ENCODE results near the gene SAMD13.

The SAMD13 gene

GRCh38 chr1:84353695-84354094, 52.2 kb downstream of the SAMD13 start:
- no peaks in the 10 kb centered on the region for H3K36me3 ChIP-seq (ENCODE audit: insufficient read depth)
- H3K4me2 ChIP-seq, result no peak overlapping the region
- no peak overlapping the region for H3K27ac ChIP-seq
- no peak overlapping the region for H3K4me3 ChIP-seq (IDR thresholded peaks at IDR 0.05; ENCODE audit: insufficient read depth, low read depth, low read length)
- TF ChIP-seq CTCF (conservative IDR thresholded peaks at IDR 0.05; ENCODE audit: low read depth, low read length), result no peak
- H3K9ac ChIP-seq, result no peak overlapping the region
- no peaks in the 10 kb centered on the region for H3K27me3 ChIP-seq (ENCODE audit: insufficient read depth, low read depth)
- no peaks in the 10 kb centered on the region for H3K4me1 ChIP-seq (ENCODE audit: low read depth, poor library complexity, severe bottlenecking)
- H3K79me2 ChIP-seq (ENCODE audit: insufficient read depth, low read depth), result no peaks in the 10 kb centered on the region
- no peaks in the 10 kb centered on the region for H4K20me1 ChIP-seq (ENCODE audit: insufficient read depth)
- H2AFZ ChIP-seq (ENCODE audit: low read depth), result no peak overlapping the region

- Histone ChIP-seq H4K20me1 (ENCODE audit: insufficient read depth) (no peaks in the 10 kb centered on the region), H3K27me3 (ENCODE audit: insufficient read depth, low read depth) (no peaks in the 10 kb centered on the region), H2AFZ (ENCODE audit: low read depth) (no peak overlapping the region), H3K27ac (no peak overlapping the region), H3K9ac (no peak overlapping the region), H3K4me3 (IDR thresholded peaks at IDR 0.05; ENCODE audit: insufficient read depth, low read depth, low read length) (no peak overlapping the region), H3K4me1 (ENCODE audit: low read depth, poor library complexity, severe bottlenecking) (no peaks in the 10 kb centered on the region), H3K36me3 (ENCODE audit: insufficient read depth) (no peaks in the 10 kb centered on the region), H3K79me2 (ENCODE audit: insufficient read depth, low read depth) (no peaks in the 10 kb centered on the region), H3K4me2 (no peak overlapping the region)
- TF ChIP-seq CTCF (conservative IDR thresholded peaks at IDR 0.05; ENCODE audit: low read depth, low read length), result no peak
Measured at GRCh38 chr1:84355556-84355955, 54.0 kb downstream of the SAMD13 start.

GRCh38 chr1:84356881-84357280, 55.4 kb downstream of the SAMD13 start:
- TF ChIP-seq CTCF (conservative IDR thresholded peaks at IDR 0.05; ENCODE audit: low read depth, low read length), result no peak
- H3K36me3 ChIP-seq (ENCODE audit: insufficient read depth), result no peaks in the 10 kb centered on the region
- H4K20me1 ChIP-seq (ENCODE audit: insufficient read depth), result no peaks in the 10 kb centered on the region
- no peaks in the 10 kb centered on the region for H3K79me2 ChIP-seq (ENCODE audit: insufficient read depth, low read depth)
- H3K9ac ChIP-seq, result no peak overlapping the region
- no peak overlapping the region for H3K4me2 ChIP-seq
- no peak overlapping the region for H3K4me3 ChIP-seq (IDR thresholded peaks at IDR 0.05; ENCODE audit: insufficient read depth, low read depth, low read length)
- no peak overlapping the region for H2AFZ ChIP-seq (ENCODE audit: low read depth)
- no peaks in the 10 kb centered on the region for H3K4me1 ChIP-seq (ENCODE audit: low read depth, poor library complexity, severe bottlenecking)
- H3K27me3 ChIP-seq (ENCODE audit: insufficient read depth, low read depth), result no peaks in the 10 kb centered on the region
- no peak overlapping the region for H3K27ac ChIP-seq

- no peak overlapping the region for H3K4me3 ChIP-seq (IDR thresholded peaks at IDR 0.05; ENCODE audit: insufficient read depth, low read depth, low read length)
- H4K20me1 ChIP-seq (ENCODE audit: insufficient read depth), result no peaks in the 10 kb centered on the region
- no peaks in the 10 kb centered on the region for H3K36me3 ChIP-seq (ENCODE audit: insufficient read depth)
- H3K9ac ChIP-seq, result no peak overlapping the region
- no peaks in the 10 kb centered on the region for H3K4me1 ChIP-seq (ENCODE audit: low read depth, poor library complexity, severe bottlenecking)
- no peak overlapping the region for H3K27ac ChIP-seq
- H3K4me2 ChIP-seq, result no peak overlapping the region
- no peak for TF ChIP-seq CTCF (conservative IDR thresholded peaks at IDR 0.05; ENCODE audit: low read depth, low read length)
- no peak overlapping the region for H2AFZ ChIP-seq (ENCODE audit: low read depth)
- H3K27me3 ChIP-seq (ENCODE audit: insufficient read depth, low read depth), result no peaks in the 10 kb centered on the region
- no peaks in the 10 kb centered on the region for H3K79me2 ChIP-seq (ENCODE audit: insufficient read depth, low read depth)
Measured at GRCh38 chr1:84358695-84359094, 57.2 kb downstream of the SAMD13 start.

- TF ChIP-seq CTCF (conservative IDR thresholded peaks at IDR 0.05; ENCODE audit: low read depth, low read length), result no peak
- Histone ChIP-seq H3K4me2 (no peak overlapping the region), H3K4me1 (ENCODE audit: low read depth, poor library complexity, severe bottlenecking) (no peaks in the 10 kb centered on the region), H3K36me3 (ENCODE audit: insufficient read depth) (no peaks in the 10 kb centered on the region), H3K79me2 (ENCODE audit: insufficient read depth, low read depth) (no peaks in the 10 kb centered on the region), H4K20me1 (ENCODE audit: insufficient read depth) (no peaks in the 10 kb centered on the region), H3K27me3 (ENCODE audit: insufficient read depth, low read depth) (no peaks in the 10 kb centered on the region), H3K27ac (no peak overlapping the region), H3K4me3 (IDR thresholded peaks at IDR 0.05; ENCODE audit: insufficient read depth, low read depth, low read length) (no peak overlapping the region), H3K9ac (no peak overlapping the region), H2AFZ (ENCODE audit: low read depth) (no peak overlapping the region)
Measured at GRCh38 chr1:84360316-84360715, 58.8 kb downstream of the SAMD13 start.
